Esophagus squamous epithelium (tissue), 4 donors: ENCODE results near the gene FBXO42.

Experiments used
- CTCF ChIP-seq, 6 experiments: fragments of 450-650 bp in 4 of 6; fragments of 200-600 bp in 2 of 6; sonication (generic) in 2 of 6; IDR thresholded peaks; one replicate each; pipeline ENCODE4 v1.5.1; 2016 to 2019; ENCODE audit warnings: antibody characterized with exemption in 6 of 6, mild to moderate bottlenecking in 4 of 6, moderate library complexity in 4 of 6
- POLR2A ChIP-seq, 4 donors: fragments of 450-650 bp; IDR thresholded peaks; one replicate each; pipeline ENCODE4 v1.6.1; 2017; ENCODE audit warnings: antibody characterized with exemption in 4 of 4, mild to moderate bottlenecking in 4 of 4, moderate library complexity in 3 of 4

GRCh38 chr1:16375521-16376340, 23.5 kb upstream of the FBXO42 start:
- TF ChIP-seq POLR2A (IDR thresholded peaks at IDR 0.05) (no peak), CTCF (IDR thresholded peaks at IDR 0.05) (no peak)
